Measurements from ENCODE around the gene PAPLN. TPM values are rescaled to one million over a fixed set of nuclear protein-coding genes. Genes with fewer than 3 reads are reported as not detected.

The PAPLN gene
- total and polyA plus RNA-seq, 4 donors: 0.68 to 2.8 (median 1.3) TPM

GRCh38 chr14:73234586-73235394 is 2.5 kb upstream of the PAPLN start (continued):
- TF ChIP-seq ZBTB33 (IDR thresholded peaks at IDR 0.05) (no peak), EGR1 (IDR thresholded peaks at IDR 0.05; ENCODE audit: low read depth in 2 of 2) (no peak)

DNA sequence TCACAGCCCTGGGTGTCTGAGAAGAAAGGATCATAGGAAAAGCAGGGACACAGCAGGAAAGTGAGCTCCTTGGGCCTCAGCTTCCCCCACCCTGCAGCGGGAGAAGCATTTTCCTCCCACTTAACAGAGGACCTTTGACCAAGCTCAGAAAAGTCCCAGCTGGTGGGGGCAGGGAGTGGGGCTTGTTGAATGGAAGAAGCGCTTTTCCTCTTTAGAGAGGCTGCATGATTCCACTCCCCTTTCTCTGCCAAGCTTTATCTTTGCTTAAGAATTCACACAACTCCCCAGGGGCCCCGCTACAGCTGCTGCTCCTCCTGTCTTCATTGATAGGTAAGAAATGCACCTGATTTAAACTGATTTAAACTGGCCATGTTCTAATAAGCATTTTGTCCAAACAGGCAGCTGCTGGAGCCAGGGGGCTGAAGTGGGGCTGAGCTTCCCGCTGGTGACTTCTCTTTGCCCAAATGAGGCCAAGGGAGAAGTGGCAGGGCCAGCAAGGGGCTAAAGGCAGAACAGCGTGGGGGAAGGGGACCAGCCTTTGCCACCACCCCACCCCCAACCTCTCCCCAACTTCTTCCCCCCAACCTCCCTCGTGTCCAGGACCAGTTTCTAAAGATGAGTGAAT is 1.7 kb upstream of the PAPLN start:
- H3K9ac ChIP-seq (ENCODE audit: low read depth in 1 of 2, low read length in 2 of 2): no peak overlapping the region

DNA sequence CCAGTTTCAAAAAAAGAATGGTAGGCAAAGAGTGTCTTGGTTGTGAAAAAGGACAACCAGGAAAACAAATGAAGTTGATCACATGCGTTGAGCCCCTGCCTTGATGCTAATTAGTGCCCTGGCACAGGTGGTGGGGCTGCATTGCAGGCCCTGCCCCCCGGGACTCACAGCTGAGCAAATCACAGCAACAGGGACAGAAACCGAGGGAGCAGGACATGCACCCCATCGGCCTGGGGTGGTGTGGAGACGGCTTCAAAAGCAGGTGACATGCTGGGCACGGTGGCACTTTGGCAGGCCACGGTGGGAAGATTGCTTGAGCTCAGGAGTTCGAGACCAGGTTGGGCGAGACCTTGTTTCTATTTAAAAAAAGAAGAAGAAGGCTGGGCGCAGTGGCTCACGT is 1.1 kb upstream of the PAPLN start:
- no peak for DNase-seq (ENCODE audit: low spot score)
- Histone ChIP-seq H3K9ac (ENCODE audit: low read depth in 1 of 2, low read length in 2 of 2) (no peak overlapping the region), H3K9me3 (ENCODE audit: control insufficient read depth in 4 of 4, low read length in 3 of 4) (no peaks in the 10 kb centered on the region), H3K36me3 (ENCODE audit: control insufficient read depth in 4 of 4, insufficient read depth in 3 of 4, low read depth in 1 of 4, low read length in 3 of 4) (no peaks in the 10 kb centered on the region), H3K27me3 (ENCODE audit: control insufficient read depth in 4 of 4, insufficient read depth in 4 of 4, low read length in 3 of 4) (peaks cover 0 to 6% (median 2%) of the 10 kb centered on the region in 4 donors), H3K4me3 (ENCODE audit: low read depth in 1 of 3, low read length in 3 of 3) (no peak overlapping the region), H3K4me1 (ENCODE audit: control insufficient read depth in 4 of 4, insufficient read depth in 4 of 4, low read length in 3 of 4) (peaks cover 5 to 34% (median 19%) of the 10 kb centered on the region in 4 donors), H3K27ac (ENCODE audit: low read depth in 1 of 2, low read length in 2 of 2) (no peak overlapping the region)
- 80% methylated on average over 11 of the region's 11 CpGs for WGBS
- TF ChIP-seq SP1 (IDR thresholded peaks at IDR 0.05) (no peak), GABPA (IDR thresholded peaks at IDR 0.05 in 1 of 2, conservative IDR thresholded peaks at IDR 0.05 in 1 of 2) (no peak), FOXA2 (IDR thresholded peaks at IDR 0.05) (no peak), HNF4G (IDR thresholded peaks at IDR 0.05) (no peak), MAX (IDR thresholded peaks at IDR 0.05) (no peak), RAD21 (IDR thresholded peaks at IDR 0.05) (no peak), RXRA (IDR thresholded peaks at IDR 0.05) (no peak), HNF4A (conservative IDR thresholded peaks at IDR 0.05) (no peak)
- TF ChIP-seq, protein P1, sequence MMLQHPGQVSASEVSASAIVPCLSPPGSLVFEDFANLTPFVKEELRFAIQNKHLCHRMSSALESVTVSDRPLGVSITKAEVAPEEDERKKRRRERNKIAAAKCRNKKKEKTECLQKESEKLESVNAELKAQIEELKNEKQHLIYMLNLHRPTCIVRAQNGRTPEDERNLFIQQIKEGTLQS (IDR thresholded peaks at IDR 0.05): no peak
- TF ChIP-seq, protein P2, sequence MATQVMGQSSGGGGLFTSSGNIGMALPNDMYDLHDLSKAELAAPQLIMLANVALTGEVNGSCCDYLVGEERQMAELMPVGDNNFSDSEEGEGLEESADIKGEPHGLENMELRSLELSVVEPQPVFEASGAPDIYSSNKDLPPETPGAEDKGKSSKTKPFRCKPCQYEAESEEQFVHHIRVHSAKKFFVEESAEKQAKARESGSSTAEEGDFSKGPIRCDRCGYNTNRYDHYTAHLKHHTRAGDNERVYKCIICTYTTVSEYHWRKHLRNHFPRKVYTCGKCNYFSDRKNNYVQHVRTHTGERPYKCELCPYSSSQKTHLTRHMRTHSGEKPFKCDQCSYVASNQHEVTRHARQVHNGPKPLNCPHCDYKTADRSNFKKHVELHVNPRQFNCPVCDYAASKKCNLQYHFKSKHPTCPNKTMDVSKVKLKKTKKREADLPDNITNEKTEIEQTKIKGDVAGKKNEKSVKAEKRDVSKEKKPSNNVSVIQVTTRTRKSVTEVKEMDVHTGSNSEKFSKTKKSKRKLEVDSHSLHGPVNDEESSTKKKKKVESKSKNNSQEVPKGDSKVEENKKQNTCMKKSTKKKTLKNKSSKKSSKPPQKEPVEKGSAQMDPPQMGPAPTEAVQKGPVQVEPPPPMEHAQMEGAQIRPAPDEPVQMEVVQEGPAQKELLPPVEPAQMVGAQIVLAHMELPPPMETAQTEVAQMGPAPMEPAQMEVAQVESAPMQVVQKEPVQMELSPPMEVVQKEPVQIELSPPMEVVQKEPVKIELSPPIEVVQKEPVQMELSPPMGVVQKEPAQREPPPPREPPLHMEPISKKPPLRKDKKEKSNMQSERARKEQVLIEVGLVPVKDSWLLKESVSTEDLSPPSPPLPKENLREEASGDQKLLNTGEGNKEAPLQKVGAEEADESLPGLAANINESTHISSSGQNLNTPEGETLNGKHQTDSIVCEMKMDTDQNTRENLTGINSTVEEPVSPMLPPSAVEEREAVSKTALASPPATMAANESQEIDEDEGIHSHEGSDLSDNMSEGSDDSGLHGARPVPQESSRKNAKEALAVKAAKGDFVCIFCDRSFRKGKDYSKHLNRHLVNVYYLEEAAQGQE (IDR thresholded peaks at IDR 0.05): no peak

More for the DNA sequence above, 1.7 kb upstream of the PAPLN start:
- no peak for DNase-seq (ENCODE audit: low spot score)
- no peaks in the 10 kb centered on the region for H3K9me3 ChIP-seq (ENCODE audit: control insufficient read depth in 4 of 4, low read length in 3 of 4)
- H3K27ac ChIP-seq (ENCODE audit: low read depth in 1 of 2, low read length in 2 of 2): no peak overlapping the region
- H3K36me3 ChIP-seq (ENCODE audit: control insufficient read depth in 4 of 4, insufficient read depth in 3 of 4, low read depth in 1 of 4, low read length in 3 of 4): no peaks in the 10 kb centered on the region
- H3K4me1 ChIP-seq (ENCODE audit: control insufficient read depth in 4 of 4, insufficient read depth in 4 of 4, low read length in 3 of 4): peaks cover 5 to 29% (median 19%) of the 10 kb centered on the region in 4 donors
- no peak overlapping the region for H3K4me3 ChIP-seq (ENCODE audit: low read depth in 1 of 3, low read length in 3 of 3)
- TF ChIP-seq, protein P2 (IDR thresholded peaks at IDR 0.05): no peak
- TF ChIP-seq TAF1 (conservative IDR thresholded peaks at IDR 0.05) (no peak), HNF4A (conservative IDR thresholded peaks at IDR 0.05) (no peak), GABPA (IDR thresholded peaks at IDR 0.05 in 1 of 2, conservative IDR thresholded peaks at IDR 0.05 in 1 of 2) (no peak), FOXA2 (IDR thresholded peaks at IDR 0.05) (no peak), NR2F2 (IDR thresholded peaks at IDR 0.05) (no peak), MAX (IDR thresholded peaks at IDR 0.05) (no peak), FOXA1 (IDR thresholded peaks at IDR 0.05) (no peak), YY1 (IDR thresholded peaks at IDR 0.05) (no peak)
- WGBS: 72% methylated on average over 6 of the region's 6 CpGs
- H3K27me3 ChIP-seq (ENCODE audit: control insufficient read depth in 4 of 4, insufficient read depth in 4 of 4, low read length in 3 of 4): peaks cover 0 to 6% (median 2%) of the 10 kb centered on the region in 4 donors

All from liver (tissue), 9 donors.